Testis (tissue), 3 donors: Measurements from ENCODE around the gene ISG20. TPM values are rescaled to one million over a fixed set of nuclear protein-coding genes. Genes with fewer than 3 reads are reported as not detected.

Experiments
- DNase-seq: peaks from one replicate; pipeline ENCODE4 v3.0.0-alpha.2; 2019
- H3K27ac ChIP-seq, 2 donors: fragments of 200-600 bp; sonication (generic); one replicate each; pipeline ENCODE4 v1.5.1; 2019
- H3K27me3 ChIP-seq: fragments of 200-600 bp; sonication (generic); one replicate; pipeline ENCODE4 v1.5.1; 2019
- H3K36me3 ChIP-seq: fragments of 200-600 bp; sonication (generic); one replicate; pipeline ENCODE4 v1.5.1; 2017; ENCODE audit warnings: low read depth; ENCODE audit errors: missing control alignments
- H3K4me1 ChIP-seq: fragments of 200-600 bp; sonication (generic); one replicate; pipeline ENCODE4 v1.5.1; 2019
- H3K4me3 ChIP-seq, 2 donors: fragments of 200-600 bp; sonication (generic); one replicate each; pipeline ENCODE4 v1.5.1; 2017 to 2019
- H3K9me3 ChIP-seq: fragments of 200-600 bp; sonication (generic); one replicate; pipeline ENCODE4 v1.5.1; 2017
- CTCF ChIP-seq, 3 experiments: fragments of 450-650 bp in 2 of 3; fragments of 200-600 bp in 1 of 3; sonication (generic) in 1 of 3; IDR thresholded peaks; one replicate each; pipeline ENCODE4 v1.5.1; 2016 to 2019; ENCODE audit warnings: antibody characterized with exemption in 3 of 3, mild to moderate bottlenecking in 2 of 3, moderate library complexity in 1 of 3
- POLR2A ChIP-seq: fragments of 450-650 bp; IDR thresholded peaks from one replicate; pipeline ENCODE4 v1.6.1; 2017; ENCODE audit warnings: antibody characterized with exemption, mild to moderate bottlenecking, moderate library complexity
- WGBS, 2 donors: methylation state at CpG; one replicate each; pipeline ENCODE4 v1.1.5; 2018; 5-methylcytosine and 5-hydroxymethylcytosine counted together
- intact Hi-C: fragments of 100-400 bp; cut with DNase I; formaldehyde crosslinking; loops from one replicate; pipeline ENCODE4 v1.15.1; 2023; ENCODE audit warnings: low total_unique reads
- polyA plus RNA-seq: library from polyadenylated mRNA; stranded (reverse); fragments of 350-450 nt; fragmentation: Illumina TruSeq; extraction: RNeasy Lipid Tissue Mini Kit (QIAGEN cat#74804); gene quantifications from one replicate; pipeline ENCODE4 v1.2.3, GENCODE V29; 2014; ENCODE audit warnings: low read depth, low replicate concordance; ENCODE audit not compliant: insufficient read depth
- total RNA-seq, 2 donors: library from RNA; depleted of rRNA; stranded (reverse); fragments of >200 nt; gene quantifications; one replicate each; pipeline ENCODE4 v1.2.3, GENCODE V29; 2016

ISG20 gene
- total and polyA plus RNA-seq, 3 donors from 2014 or later = 6.8 to 17.0 (median 8.7) TPM

- Histone ChIP-seq H3K36me3 (no peaks in the 10 kb centered on the region), H3K9me3 (no peaks in the 10 kb centered on the region), H3K4me3 (no peak overlapping the region), H3K27ac (no peak overlapping the region), H3K27me3 (no peaks in the 10 kb centered on the region), H3K4me1 (peaks cover 28% of the 10 kb centered on the region)
- no peak for DNase-seq
- TF ChIP-seq POLR2A = no peak
- no peak for TF ChIP-seq CTCF (IDR thresholded peaks at IDR 0.05)
- 78 to 81% methylated on average over 9 of the region's 9 CpGs for WGBS, 2 donors
- intact Hi-C loops = no loop called here
Measured at GRCh38 chr15:88624971-88625490, 13.8 kb upstream of the ISG20 start.

GRCh38 chr15:88625943-88626741, 12.7 kb upstream of the ISG20 start:
- DNase-seq = no peak
- Histone ChIP-seq H3K27ac (no peak overlapping the region), H3K27me3 (no peaks in the 10 kb centered on the region), H3K4me3 (no peak overlapping the region), H3K9me3 (no peaks in the 10 kb centered on the region), H3K4me1 (peaks cover 28% of the 10 kb centered on the region), H3K36me3 (no peaks in the 10 kb centered on the region)
- no peak for TF ChIP-seq POLR2A
- TF ChIP-seq CTCF (IDR thresholded peaks at IDR 0.05) = no peak
- 92 to 94% methylated on average over 15 to 23 of the region's 23 CpGs for WGBS, 2 donors
- intact Hi-C loops = no loop called here

GRCh38 chr15:88627463-88627862, 11.4 kb upstream of the ISG20 start:
- no peak for TF ChIP-seq CTCF (IDR thresholded peaks at IDR 0.05)
- H3K4me1 ChIP-seq = peaks cover 19% of the 10 kb centered on the region
- H3K27ac ChIP-seq = no peak overlapping the region
- H3K36me3 ChIP-seq = no peaks in the 10 kb centered on the region
- DNase-seq = no peak
- 93 to 96% methylated on average over 1 of the region's 1 CpG for WGBS, 2 donors
- H3K9me3 ChIP-seq = no peaks in the 10 kb centered on the region
- no peaks in the 10 kb centered on the region for H3K27me3 ChIP-seq
- intact Hi-C loops = no loop called here
- H3K4me3 ChIP-seq = no peak overlapping the region

GRCh38 chr15:88628018-88628654, 10.7 kb upstream of the ISG20 start:
- DNase-seq = no peak
- Histone ChIP-seq H3K9me3 (no peaks in the 10 kb centered on the region), H3K4me1 (peaks cover 12% of the 10 kb centered on the region), H3K4me3 (no peak overlapping the region), H3K27ac (no peak overlapping the region), H3K27me3 (no peaks in the 10 kb centered on the region), H3K36me3 (no peaks in the 10 kb centered on the region)
- no peak for TF ChIP-seq POLR2A
- no peak for TF ChIP-seq CTCF (IDR thresholded peaks at IDR 0.05)
- intact Hi-C loops = no loop called here
- 89 to 100% methylated on average over 3 to 5 of the region's 5 CpGs for WGBS, 2 donors
